Brain microvascular endothelial cell (primary cell): Measurements from ENCODE around the gene HMG20A.

Experiments used
- DNase-seq: peaks from one replicate; pipeline ENCODE4 v3.0.0-alpha.2; 2020
- H3K27ac ChIP-seq: fragments of 250-450 bp; sonication (Bioruptor Pico); 2 replicates; pipeline ENCODE4 v1.5.1; 2020; ENCODE audit warnings: mild to moderate bottlenecking, moderate library complexity
- H3K27me3 ChIP-seq: fragments of 250-450 bp; sonication (Bioruptor Pico); replicated peaks from 2 replicates; pipeline ENCODE4 v1.5.1; 2020; ENCODE audit warnings: mild to moderate bottlenecking
- H3K36me3 ChIP-seq: fragments of 250-450 bp; sonication (Bioruptor Pico); replicated peaks from 2 replicates; pipeline ENCODE4 v1.5.1; 2020; ENCODE audit warnings: mild to moderate bottlenecking
- H3K4me3 ChIP-seq: 2 replicates; pipeline ENCODE4 v1.5.1; 2011; ENCODE audit warnings: low read depth, mild to moderate bottlenecking, control low read depth, low read length, moderate library complexity
- CTCF ChIP-seq: IDR thresholded peaks from 2 replicates; pipeline ENCODE4 v1.5.1; 2011; ENCODE audit warnings: low read depth, mild to moderate bottlenecking, moderate library complexity, low read length, control low read depth, inconsistent platforms; ENCODE audit errors: missing control alignments
- in situ Hi-C: cut with HindIII; loops from 2 replicates; pipeline ENCODE4 v1.10.0; 2017; ENCODE audit warnings: low sequenced_read_pairs, low pct_ligation_motif_present

HMG20A gene

GRCh38 chr15:77420610-77421369 lies at the start of gene HMG20A:
Gene HMG20A, plus strand, starts transcription at chr15:77420888. Its CDS starts 37,520 bp downstream, at chr15:77458408.
- DNase-seq = peak; percentile 62

GRCh38 chr15:77371850-77372563 lies 48.7 kb upstream of the HMG20A start:
- no peak for TF ChIP-seq CTCF
- H3K27ac ChIP-seq = no peak overlapping the region
- no peaks in the 10 kb centered on the region for H3K36me3 ChIP-seq
- in situ Hi-C loops = no loop called here
- H3K27me3 ChIP-seq = no peaks in the 10 kb centered on the region
- H3K4me3 ChIP-seq = no peak overlapping the region
- no peak for DNase-seq

More at GRCh38 chr15:77420610-77421369, at the start of gene HMG20A:
- TF ChIP-seq CTCF = no peak
- Histone ChIP-seq H3K27ac (peak within 1 kb of the TSS; percentile 94), H3K4me3 (peak within 1 kb of the TSS; percentile 87), H3K27me3 (no peaks in the 10 kb centered on the region), H3K36me3 (peaks cover 2% of the 10 kb centered on the region)
- in situ Hi-C loops = no loop called here

GRCh38 chr15:77373441-77373840 lies 47.2 kb upstream of the HMG20A start:
- no peaks in the 10 kb centered on the region for H3K36me3 ChIP-seq
- no peaks in the 10 kb centered on the region for H3K27me3 ChIP-seq
- in situ Hi-C loops = no loop called here
- H3K27ac ChIP-seq = no peak overlapping the region
- H3K4me3 ChIP-seq = no peak overlapping the region
- DNase-seq = no peak
- TF ChIP-seq CTCF = no peak

DNA sequence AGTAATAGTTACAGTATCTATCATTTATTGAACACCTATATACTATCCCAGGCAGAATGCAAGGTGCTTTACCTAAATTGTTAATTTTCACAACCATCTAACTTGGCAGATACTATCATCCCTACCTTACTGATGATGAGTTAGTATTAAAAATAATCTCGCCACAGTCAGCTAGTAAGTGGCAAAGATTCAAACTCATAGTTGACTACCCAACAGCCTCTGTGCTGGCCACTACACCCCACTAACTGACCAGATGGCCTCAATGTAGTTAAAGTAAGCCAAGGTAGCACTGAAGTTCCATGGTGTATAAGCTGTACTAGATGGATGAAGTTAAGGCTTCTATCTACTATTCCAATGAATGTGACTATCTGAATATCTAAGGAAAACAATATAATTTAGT lies 45.6 kb upstream of the HMG20A start:
- Histone ChIP-seq H3K36me3 (no peaks in the 10 kb centered on the region), H3K27ac (no peak overlapping the region), H3K27me3 (no peaks in the 10 kb centered on the region), H3K4me3 (no peak overlapping the region)
- TF ChIP-seq CTCF = no peak
- DNase-seq = no peak
- in situ Hi-C loops = no loop called here

DNA sequence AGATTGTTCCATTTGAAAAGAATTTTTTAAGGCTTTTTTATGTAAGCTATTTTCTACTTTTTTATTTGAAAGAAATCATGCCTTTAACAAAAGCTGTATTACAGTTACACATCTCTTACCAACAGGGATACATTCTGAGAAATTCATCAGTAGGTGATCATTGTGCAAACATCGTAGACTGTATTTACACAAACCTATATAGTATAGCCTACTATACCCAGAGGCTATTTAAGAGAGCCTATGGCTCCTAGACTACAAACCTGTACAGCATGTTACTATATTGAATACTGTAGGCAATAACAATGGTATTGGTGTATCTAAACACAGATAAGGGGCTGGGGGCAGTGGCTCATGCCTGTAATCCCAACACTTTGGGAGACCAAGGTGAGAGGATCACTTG lies 43.9 kb upstream of the HMG20A start:
- TF ChIP-seq CTCF = no peak

DNA sequence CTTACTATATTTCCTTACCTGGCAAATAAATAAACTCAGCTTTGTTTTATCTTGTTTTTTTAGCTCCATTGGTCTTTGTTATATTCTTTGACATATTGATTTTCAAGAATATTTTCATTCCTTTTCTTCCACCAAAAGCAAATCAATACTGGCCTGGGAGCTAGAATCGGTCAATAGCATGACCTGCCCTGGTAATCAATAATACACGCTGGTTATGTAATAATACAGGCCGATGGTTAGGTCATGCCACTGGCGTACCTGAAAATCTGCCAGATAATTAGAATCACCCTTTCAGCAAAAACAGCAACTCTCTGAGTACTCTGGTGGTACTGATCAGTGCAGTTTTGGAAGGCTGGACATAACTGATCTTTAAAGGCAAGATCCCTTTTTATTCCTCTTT lies 40.7 kb upstream of the HMG20A start:
- H3K36me3 ChIP-seq = no peaks in the 10 kb centered on the region
- no peaks in the 10 kb centered on the region for H3K27me3 ChIP-seq
- in situ Hi-C loops = no loop called here
- TF ChIP-seq CTCF = no peak
- H3K4me3 ChIP-seq = no peak overlapping the region
- H3K27ac ChIP-seq = no peak overlapping the region
- DNase-seq = no peak

More for the DNA sequence above, 43.9 kb upstream of the HMG20A start:
- no peak overlapping the region for H3K4me3 ChIP-seq
- no peak for DNase-seq
- H3K27me3 ChIP-seq = no peaks in the 10 kb centered on the region
- H3K27ac ChIP-seq = no peak overlapping the region
- H3K36me3 ChIP-seq = no peaks in the 10 kb centered on the region
- in situ Hi-C loops = no loop called here
